ENCODE results near the gene TMEM273. TPM values are rescaled to one million over a fixed set of nuclear protein-coding genes. Genes with fewer than 3 reads are reported as not detected.

The TMEM273 gene
- polyA plus RNA-seq, 1 donor = 5.6 TPM

GRCh38 chr10:49140304-49141177 is 47.6 kb downstream of the TMEM273 start:
- DNase-seq (ENCODE audit: low read depth) = no peak

GRCh38 chr10:49139846-49140195 is 48.4 kb downstream of the TMEM273 start:
- no peak for DNase-seq (ENCODE audit: low read depth)

DNA sequence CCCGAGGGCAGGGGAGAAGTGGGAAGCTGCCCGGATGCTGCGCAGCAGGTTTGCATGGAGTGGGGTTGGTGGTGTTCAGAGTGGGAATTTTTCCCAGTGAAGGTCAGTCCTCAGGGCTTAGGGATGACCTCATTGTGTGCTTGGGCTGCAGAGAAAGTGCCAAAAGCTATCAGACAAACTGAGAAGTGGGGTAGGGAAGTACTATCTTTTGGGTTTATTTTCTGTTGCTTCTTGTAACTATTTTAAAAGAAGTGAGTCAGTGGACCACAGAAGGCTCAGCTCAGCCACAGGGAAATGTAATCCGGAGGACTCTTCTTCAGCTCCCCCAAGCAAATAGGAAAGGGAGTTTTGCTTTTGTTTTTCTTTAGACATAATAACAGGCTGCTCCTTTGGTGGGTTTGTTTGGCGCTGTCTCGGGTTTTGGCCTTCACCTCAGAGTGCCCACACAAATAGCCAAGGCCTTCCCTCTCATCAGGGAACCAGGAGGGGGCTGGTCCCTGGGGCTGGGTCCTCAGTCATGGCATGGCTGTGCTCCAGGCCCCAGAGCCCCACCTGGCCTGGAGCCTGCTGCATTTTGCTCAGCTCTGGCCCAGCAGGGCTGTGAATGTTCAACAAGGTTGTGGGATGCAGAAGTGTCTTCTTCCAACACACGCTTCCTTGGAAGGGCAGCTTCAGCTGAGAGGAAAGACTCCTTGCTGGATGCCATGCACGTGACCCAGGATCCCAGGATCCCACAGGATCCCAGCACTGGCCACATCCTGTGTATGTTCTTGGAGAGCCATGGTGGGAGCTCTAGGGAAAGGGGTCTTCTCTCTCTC is 49.0 kb downstream of the TMEM273 start:
- no peak for DNase-seq (ENCODE audit: low read depth)

DNA sequence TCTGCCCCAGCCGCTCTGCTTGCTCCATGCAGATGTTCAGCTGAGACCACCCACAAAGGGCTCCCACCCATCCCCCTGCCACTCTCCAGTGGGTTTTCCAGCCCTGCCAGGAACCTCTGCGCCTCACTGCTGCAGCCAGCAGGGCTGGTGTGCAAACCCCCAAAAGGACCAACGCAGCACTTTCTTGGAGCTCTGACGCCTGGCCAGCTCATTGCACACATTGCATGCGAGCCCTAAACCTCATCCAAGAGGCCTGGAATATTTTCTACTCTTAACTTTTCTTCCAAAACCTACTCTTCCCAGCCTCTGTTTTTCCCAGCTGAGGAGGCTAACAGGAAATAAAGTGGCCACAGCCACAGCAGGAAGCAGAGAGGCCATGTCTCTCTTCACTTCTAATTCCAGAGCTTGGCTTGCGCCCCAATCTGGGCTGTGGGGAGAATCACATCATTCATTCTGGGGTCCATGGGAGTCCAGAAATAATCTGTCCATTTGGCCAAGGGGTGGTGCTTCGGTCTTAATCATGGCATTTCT is 49.8 kb downstream of the TMEM273 start:
- no peak for DNase-seq (ENCODE audit: low read depth)

- no peak for DNase-seq (ENCODE audit: low read depth)
Measured at GRCh38 chr10:49136525-49136924, 51.7 kb downstream of the TMEM273 start.

DNA sequence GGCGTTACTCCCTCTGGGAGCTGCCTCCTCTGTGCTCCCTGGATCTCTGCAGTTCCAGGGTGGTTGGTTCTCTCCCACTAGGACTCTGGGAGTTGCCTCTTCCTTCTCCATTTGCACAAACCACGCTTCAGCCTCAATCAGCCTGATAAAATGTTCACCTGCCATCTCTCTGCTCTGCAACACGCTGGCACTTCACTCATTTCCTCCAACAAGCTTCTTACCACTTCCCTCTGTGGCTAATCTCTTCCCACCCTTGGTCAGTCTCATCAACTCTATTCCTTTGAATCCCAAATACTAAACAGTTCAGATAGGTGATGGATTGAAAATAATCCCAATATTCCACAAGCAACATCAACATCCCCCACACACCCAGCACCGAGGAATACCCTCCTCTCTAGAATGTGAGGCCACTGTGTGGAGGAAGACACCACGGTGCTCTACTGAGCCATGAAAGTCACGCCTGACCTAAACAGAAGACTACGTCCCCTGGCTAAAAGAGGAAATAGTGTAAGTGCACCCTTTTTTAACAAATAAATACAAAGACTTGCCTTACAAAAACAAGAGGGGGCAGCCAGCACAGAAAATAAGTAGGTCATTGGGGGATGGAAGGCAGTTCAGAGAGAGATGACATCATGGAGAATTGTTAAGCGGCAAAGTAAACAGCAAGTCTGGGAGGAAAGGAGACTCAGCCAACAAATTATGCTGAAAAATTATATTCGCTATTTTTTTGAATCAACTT is 52.4 kb downstream of the TMEM273 start:
- DNase-seq (ENCODE audit: low read depth) = no peak

DNA sequence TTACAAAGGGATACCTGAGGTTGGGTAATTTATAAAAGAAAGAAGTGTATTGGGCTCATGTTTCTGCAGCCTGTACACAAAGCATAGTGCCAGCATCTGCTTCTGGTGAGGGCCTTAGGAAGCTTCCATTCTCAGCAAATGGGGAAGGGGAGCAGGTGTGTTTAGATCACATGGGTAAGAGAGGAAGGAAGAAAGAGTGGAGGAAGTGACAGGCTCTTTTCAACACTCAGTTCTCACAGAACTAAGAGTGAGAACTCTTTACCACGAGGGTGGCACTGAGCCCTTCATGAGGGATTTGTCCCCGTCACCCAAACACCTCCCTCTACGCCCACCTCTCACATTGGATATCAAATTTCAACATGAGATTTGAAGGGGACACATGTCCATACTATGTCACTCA is 53.9 kb downstream of the TMEM273 start:
- no peak for DNase-seq (ENCODE audit: low read depth)

DNA sequence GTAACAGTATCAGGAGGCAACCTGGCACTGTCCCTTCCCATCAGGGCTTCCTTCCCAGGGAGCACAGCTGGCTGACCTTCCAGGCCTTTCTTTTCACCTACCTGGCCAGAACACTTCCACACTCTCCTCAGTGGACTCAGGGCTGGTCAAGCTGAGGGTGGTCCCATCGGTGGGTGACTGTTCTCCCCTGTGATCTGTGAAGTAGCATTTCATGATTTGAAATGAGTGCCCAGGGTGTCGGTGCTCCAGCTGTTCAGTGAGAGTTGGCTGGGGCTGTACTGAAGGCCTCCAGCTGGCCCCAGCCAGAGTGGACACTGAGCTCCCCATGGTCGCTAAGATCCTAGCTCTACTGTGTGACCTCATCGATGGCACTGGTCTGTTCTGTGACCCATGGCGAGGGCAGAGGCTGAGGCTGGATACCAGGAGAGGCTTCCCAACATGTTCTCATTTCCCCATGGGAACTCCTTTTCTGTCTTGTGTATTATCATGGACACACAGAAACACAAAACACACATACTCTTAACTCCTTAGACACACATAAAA is 54.4 kb downstream of the TMEM273 start, which contains the start of gene FAM170B:
Gene FAM170B, minus strand, starts transcription at position 316 of the 543 bp plus-strand sequence. Its CDS starts 103 bp downstream, at position 213.
- no peak for DNase-seq (ENCODE audit: low read depth)

DNA sequence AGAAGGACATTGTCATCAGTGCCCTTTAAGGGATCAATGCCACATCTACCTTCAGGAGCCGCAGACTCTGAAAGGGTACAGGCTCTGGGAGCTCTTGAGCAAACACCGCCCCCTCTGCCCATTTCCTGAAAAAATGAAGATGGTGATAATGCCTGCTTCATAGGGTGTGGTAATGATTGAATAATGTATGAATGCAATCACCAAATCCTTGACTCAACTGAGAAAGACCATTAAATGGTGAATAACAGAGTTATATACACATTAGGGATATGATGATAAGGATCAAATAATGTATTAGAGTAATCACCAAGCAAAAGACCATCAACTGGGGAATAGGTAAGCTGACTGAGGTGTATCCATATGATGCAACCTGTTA is 55.8 kb downstream of the TMEM273 start:
- DNase-seq (ENCODE audit: low read depth) = no peak

GRCh38 chr10:49131507-49132361 is 56.5 kb downstream of the TMEM273 start:
- DNase-seq (ENCODE audit: low read depth) = no peak

DNA sequence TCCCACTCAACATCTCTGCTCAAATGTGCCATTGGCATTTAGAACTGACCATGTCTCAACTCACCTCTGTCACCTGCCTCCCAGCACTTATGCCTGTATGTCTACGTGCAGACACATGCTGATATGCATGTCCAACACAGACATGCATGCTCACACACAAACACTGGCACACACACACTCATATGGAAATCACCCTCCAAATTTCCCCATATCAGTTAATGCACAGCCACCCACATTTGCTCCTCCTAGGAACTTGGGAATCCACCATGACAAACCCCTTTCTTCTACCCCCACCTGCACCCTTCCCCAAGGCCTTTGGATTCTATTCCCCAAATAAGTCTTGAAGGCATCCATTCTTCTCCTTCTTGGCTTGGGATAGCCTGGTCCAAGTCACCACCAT is 58.8 kb downstream of the TMEM273 start:
- DNase-seq (ENCODE audit: low read depth) = no peak

- no peak for DNase-seq (ENCODE audit: low read depth)
Measured at GRCh38 chr10:49128854-49129253, 59.3 kb downstream of the TMEM273 start.

GRCh38 chr10:49123981-49124950 is 63.9 kb downstream of the TMEM273 start:
- no peak for DNase-seq (ENCODE audit: low read depth)

DNA sequence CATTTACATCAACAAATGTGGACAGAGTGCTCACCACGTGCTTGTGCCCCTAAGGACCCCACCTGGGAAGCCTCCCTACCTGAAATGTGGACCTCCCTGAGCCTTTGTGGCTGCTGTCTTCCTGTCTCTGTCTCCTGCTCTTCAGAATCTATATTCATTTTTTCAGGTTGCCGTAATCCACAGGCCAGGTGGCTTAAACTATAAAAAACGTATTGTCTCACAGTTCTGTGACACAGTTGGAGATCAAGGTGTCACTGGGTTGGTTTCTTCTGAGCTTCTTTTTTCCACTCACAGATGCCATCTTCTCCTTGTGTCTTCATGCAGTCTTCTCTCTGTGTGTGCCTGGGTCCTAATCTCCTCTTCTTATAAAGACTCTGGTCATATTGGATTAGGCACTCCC is 67.3 kb downstream of the TMEM273 start:
- DNase-seq (ENCODE audit: low read depth) = no peak

GRCh38 chr10:49119746-49120145 is 68.4 kb downstream of the TMEM273 start:
- no peak for DNase-seq (ENCODE audit: low read depth)

DNA sequence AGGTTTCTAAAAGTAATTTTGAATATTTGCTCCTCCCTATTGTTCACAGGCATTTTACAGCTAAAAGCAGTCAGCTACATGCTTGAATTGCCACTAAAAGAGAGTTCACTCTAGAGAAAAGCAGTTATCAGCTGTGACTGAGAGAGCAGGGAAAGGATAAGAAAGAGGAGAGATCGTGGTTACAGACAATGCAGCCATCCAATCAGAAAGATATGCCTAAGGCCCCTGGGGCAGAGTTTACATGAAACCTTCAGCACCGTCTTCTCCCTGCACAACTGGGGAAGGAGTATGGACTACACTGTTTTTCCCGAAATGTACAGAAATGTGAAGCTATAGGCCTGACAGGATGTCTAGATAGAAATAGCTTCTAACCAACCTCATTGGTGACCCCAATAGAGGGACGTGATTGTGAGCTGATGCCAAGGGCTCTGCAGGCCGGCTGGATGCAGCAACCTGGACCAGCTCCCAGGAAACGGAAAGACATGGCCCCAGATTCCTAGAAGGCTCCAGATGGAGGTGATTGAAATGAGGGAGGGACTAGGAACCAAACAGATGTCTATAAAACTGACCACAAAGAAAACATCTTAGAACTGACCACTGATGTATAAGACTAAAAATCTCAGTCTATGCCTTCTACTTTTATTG is 69.6 kb downstream of the TMEM273 start:
- DNase-seq (ENCODE audit: low read depth) = no peak

- DNase-seq (ENCODE audit: low read depth) = no peak
Measured at GRCh38 chr10:49117376-49118070, 70.7 kb downstream of the TMEM273 start.

Measured in forelimb muscle (tissue), 1 donor.